Activated effector memory CD4-positive, alpha-beta T cell treated with anti-CD3 and anti-CD28 coated beads, Interleukin-2, amount 50 U/mL, for 16 hours (primary cell): ENCODE data around the gene BRCA2.
"Not testable (repeated sequence)": the region's sequence is repeated elsewhere in the genome, so short reads cannot be mapped to it uniquely, and the experiment has no call there.

Experiments
- DNase-seq: peaks from one replicate; pipeline ENCODE4 v3.0.0-alpha.2; 2020

The BRCA2 gene

GRCh38 chr13:32314271-32315237 lies 754 bp upstream of the BRCA2 start:
- peak; percentile 79 for DNase-seq

DNA sequence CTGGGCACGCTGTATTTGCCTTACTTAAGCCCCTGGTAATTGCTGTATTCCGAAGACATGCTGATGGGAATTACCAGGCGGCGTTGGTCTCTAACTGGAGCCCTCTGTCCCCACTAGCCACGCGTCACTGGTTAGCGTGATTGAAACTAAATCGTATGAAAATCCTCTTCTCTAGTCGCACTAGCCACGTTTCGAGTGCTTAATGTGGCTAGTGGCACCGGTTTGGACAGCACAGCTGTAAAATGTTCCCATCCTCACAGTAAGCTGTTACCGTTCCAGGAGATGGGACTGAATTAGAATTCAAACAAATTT lies 676 bp downstream of the BRCA2 start:
- no peak for DNase-seq

- no peak for DNase-seq
Observed at GRCh38 chr13:32316501-32316900, 1.2 kb downstream of the BRCA2 start.

DNA sequence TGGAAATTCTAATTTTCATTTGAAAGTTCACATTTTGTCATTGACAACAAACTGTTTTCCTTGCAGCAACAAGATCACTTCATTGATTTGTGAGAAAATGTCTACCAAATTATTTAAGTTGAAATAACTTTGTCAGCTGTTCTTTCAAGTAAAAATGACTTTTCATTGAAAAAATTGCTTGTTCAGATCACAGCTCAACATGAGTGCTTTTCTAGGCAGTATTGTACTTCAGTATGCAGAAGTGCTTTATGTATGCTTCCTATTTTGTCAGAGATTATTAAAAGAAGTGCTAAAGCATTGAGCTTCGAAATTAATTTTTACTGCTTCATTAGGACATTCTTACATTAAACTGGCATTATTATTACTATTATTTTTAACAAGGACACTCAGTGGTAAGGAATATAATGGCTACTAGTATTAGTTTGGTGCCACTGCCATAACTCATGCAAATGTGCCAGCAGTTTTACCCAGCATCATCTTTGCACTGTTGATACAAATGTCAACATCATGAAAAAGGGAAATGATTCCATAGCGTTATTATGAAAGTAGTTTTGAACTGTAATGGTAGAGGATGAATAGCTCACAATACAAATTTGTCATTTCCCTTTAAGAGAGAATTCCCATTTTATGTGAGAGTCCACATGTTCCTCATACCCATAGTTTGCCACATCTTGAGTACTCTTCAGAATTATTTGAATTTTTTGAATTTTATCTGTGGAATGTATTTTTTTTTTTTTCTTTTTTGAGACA lies 2.6 kb downstream of the BRCA2 start:
- DNase-seq: no peak

DNA sequence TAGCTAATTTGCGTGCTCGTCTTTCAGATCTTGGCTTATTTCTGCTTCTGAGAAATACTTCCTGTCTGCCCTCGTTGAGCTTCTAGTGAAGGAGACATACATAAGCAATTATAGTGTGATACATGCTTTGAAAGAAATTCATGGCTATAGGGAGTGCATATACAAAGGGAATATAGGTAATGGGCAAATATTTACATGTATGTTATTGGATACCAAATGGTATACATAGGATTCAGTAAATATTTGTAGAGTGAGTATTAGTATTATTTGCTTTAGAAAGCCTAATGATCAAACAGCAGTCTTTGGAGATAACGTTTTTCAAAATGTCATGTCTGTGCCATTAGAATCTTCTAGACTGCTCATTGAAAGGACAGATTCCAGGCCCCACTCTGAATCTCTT lies 5.2 kb downstream of the BRCA2 start:
- no peak for DNase-seq

- DNase-seq: no peak
Observed at GRCh38 chr13:32323912-32324311, 8.6 kb downstream of the BRCA2 start.

GRCh38 chr13:32330441-32330840 lies 15.1 kb downstream of the BRCA2 start:
- no peak for DNase-seq

- no peak for DNase-seq
Observed at GRCh38 chr13:32334671-32335070, 19.4 kb downstream of the BRCA2 start.

DNA sequence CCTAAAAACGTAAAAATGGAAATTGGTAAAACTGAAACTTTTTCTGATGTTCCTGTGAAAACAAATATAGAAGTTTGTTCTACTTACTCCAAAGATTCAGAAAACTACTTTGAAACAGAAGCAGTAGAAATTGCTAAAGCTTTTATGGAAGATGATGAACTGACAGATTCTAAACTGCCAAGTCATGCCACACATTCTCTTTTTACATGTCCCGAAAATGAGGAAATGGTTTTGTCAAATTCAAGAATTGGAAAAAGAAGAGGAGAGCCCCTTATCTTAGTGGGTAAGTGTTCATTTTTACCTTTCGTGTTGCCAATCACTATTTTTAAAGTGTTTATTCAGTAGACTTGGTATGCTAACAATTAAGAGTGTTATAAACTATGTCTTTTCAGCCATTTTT lies 25.6 kb downstream of the BRCA2 start:
- DNase-seq: no peak

GRCh38 chr13:32347651-32348050 lies 32.3 kb downstream of the BRCA2 start:
- no peak for DNase-seq

DNA sequence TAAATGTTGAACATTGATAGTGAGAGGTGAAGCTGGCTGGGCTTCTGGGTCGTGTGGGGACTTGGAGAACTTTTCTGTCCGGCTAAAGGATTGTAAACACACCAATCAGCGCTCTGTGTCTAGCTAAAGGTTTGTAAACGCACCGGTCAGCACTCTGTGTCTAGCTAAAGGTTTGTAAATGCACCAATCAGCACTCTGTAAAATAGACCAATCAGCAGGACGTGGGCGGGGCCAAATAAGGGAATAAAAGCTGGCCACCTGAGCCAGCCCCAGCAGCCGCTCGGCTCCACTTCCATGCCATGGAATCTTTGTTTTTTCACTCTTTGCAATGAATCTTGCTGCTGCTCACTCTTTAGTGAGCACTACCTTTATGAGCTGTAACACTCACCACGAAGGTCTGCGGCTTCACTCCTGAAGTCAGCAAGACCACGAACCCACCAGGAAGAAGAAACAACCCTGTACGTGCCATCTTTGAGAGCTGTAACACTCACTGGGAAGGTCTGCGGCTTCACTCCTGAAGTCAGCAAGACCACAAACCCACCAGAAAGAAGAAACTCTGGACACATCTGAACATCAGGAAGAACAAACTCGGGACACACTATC lies 35.6 kb downstream of the BRCA2 start:
- DNase-seq: not testable (repeated sequence)

DNA sequence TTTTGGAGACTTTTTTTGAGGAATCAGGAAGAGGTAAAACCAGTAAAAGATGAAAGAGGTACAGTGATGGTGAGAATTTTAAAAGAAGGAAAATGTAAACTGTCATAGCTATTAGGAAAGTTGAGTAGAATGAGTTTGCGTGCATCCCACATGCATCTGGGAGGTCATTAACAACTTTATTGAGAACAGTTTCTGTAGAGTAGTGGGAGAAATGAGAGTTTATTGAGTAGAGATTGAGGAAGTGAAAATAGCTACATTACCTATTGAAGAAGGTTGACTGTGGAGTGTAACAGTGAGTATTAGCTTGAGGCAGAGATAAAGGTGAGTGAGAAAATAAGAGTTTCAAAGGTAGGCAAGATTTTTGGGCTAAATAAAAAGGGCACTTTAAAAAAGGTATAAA lies 38.7 kb downstream of the BRCA2 start:
- DNase-seq: no peak

GRCh38 chr13:32355935-32356334 lies 40.6 kb downstream of the BRCA2 start:
- DNase-seq: not testable (repeated sequence)

GRCh38 chr13:32362574-32362973 lies 47.3 kb downstream of the BRCA2 start:
- no peak for DNase-seq

GRCh38 chr13:32370805-32371204 lies 55.5 kb downstream of the BRCA2 start:
- no peak for DNase-seq

DNA sequence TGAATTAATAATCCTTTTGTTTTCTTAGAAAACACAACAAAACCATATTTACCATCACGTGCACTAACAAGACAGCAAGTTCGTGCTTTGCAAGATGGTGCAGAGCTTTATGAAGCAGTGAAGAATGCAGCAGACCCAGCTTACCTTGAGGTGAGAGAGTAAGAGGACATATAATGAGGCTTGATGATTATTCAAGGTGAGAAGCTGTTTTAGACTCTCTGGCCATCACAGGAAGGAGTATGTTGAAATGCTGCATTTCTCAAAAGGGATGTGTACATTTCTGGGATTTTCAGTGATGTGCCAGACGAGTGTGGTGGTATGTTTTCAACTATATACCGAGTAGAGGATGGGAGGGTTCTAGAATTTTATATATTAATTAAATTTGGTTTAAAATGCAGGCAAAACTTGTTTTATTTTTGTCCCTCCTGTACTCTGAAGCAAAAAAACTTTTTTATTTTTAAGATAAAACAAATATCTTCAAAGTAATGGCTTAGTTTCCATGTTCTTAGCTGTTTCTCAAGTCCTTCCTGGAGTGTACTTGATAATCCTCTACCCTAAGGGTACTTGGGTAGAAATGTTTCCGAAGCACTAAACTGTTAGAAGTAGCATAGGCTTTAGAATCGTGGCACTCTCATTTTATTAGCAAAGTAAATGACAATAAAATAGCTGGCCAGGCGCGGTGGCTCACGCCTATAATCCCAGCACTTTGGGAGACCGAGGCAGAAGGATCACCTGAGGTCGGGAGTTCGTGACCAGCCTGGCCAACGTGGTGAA lies 61.5 kb downstream of the BRCA2 start:
- DNase-seq: no peak

DNA sequence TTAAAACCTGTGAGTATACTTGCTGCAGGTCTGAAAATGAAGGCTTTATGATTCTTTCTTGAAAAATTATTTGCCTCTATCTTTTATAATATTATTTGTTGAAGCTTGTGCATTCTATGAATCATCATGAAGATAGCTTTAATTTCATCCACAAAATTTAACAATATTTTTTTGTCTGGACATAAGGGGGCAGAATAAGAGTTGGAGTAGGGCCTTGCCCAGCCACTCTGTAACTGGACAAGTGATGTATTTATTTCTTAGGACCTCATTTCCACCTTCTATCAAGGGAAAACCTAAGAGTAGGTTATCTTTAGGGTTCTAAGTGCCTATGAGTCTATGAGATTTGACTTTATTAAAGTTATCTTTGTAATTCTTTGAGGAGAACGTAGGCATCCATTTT lies 62.7 kb downstream of the BRCA2 start:
- no peak for DNase-seq

- no peak for DNase-seq
Observed at GRCh38 chr13:32381539-32381938, 66.2 kb downstream of the BRCA2 start.

- no peak for DNase-seq
Observed at GRCh38 chr13:32383836-32384618, 68.7 kb downstream of the BRCA2 start.

GRCh38 chr13:32384702-32385101 lies 69.4 kb downstream of the BRCA2 start:
- DNase-seq: no peak

DNA sequence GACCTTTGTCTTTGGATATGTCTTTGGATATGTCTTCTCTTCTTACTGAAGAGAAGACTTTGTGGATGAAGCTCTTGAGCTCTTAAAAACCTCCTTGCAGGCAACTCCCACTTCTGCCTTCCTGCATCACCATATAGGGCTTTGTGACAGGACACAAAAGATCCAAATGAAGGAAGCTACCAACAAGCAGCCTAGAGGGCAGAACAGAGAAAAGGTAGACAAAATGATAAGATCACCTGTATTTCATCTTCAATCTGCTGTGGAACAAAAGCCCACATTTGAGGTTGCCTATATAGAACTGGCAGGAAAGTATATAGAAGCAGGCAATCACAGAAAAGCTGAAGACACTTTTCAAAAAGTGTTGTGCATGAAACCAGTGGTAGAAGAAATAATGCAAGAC lies 70.1 kb downstream of the BRCA2 start:
- DNase-seq: no peak

DNA sequence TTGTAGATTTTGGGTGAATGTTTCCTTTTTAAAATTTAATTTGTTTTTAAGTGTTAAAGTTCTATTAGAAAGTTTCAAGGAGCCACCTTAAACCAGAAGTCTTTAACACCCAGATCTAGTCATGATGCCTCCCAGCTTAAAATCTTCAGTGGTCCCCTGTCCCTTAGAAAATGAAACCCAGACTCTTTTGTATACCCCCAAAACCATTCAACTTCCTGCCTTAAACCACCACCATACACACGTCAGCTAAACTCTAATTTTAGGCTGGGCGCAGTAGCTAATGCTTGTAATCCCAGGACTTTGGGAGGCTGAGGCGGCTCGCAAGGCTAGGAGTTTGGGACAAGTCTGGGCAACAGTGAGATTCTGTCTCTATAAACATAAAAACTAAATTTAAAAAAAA lies 74.7 kb downstream of the BRCA2 start:
- DNase-seq: no peak
